ENCODE measurements around the gene C12orf54. TPM values are rescaled to one million over a fixed set of nuclear protein-coding genes. Genes with fewer than 3 reads are reported as not detected.

C12orf54 gene
- total and polyA plus RNA-seq, 2 of the 8 experiments (the other 6 are each of a cell fraction or from before 2014, with no cell fraction given) = not detected

DNA sequence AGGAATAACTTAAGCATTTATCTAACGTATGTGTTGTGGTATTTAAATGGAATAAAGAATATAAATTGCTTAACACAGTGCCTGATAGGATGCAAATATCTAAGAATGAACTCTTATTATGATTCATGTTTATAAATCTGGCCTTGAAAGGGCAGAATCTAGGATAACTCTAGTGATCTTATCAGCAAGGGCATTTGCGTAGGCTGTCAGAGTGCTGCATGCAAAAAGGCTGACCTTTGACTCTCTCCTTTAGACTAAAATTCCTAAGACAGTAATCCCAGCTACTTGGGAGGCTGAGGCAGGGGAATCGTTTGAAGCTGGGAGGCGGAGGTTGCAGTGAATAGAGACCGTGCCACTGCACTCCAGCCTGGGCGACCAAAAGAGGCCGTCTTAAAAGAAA, 41.2 kb upstream of the C12orf54 start:
- Histone ChIP-seq H2AFZ (ENCODE audit: low read length) (no peak overlapping the region), H4K8ac (ENCODE audit: extremely low read depth, insufficient read depth, low read length) (no peak overlapping the region), H3K79me2 (ENCODE audit: control insufficient read depth in 1 of 2, insufficient read depth in 2 of 2, low read length in 2 of 2) (no peaks in the 10 kb centered on the region), H3K4me2 (ENCODE audit: insufficient read depth in 1 of 2, low read depth in 2 of 2, low read length in 2 of 2) (no peak overlapping the region), H2BK12ac (ENCODE audit: low read depth, low read length) (no peak overlapping the region), H3K4ac (replicated peaks; ENCODE audit: insufficient read length, low read depth, low read length) (no peak overlapping the region), H4K91ac (replicated peaks; ENCODE audit: insufficient read length, low read length) (no peak overlapping the region), H3K36me3 (ENCODE audit: control insufficient read depth in 2 of 4, insufficient read depth in 4 of 4, low read length in 3 of 4) (no peaks in the 10 kb centered on the region), H2BK20ac (ENCODE audit: low read length) (no peak overlapping the region), H3K27me3 (replicated peaks in 1 of 4; ENCODE audit: control insufficient read depth in 3 of 4, extremely low read depth in 1 of 4, insufficient read depth in 3 of 4, low read length in 3 of 4) (no peaks in the 10 kb centered on the region), H4K20me1 (replicated peaks in 1 of 2; ENCODE audit: control insufficient read depth in 1 of 2, insufficient read depth in 2 of 2, low read length in 2 of 2) (no peaks in the 10 kb centered on the region), H2BK5ac (ENCODE audit: low read depth, low read length) (no peak overlapping the region), H3K9me3 (ENCODE audit: insufficient read depth in 2 of 2, low read depth in 1 of 2, low read length in 1 of 2) (peaks cover 0 to 4% of the 10 kb centered on the region in 2 experiments; a peak in 1 of 4 replicates), H2AK5ac (ENCODE audit: low read depth, low read length) (no peak overlapping the region), H3K23ac (ENCODE audit: insufficient read length) (no peak overlapping the region), H3K18ac (ENCODE audit: extremely low read depth, low read length) (no peak overlapping the region), H3K56ac (replicated peaks; ENCODE audit: insufficient read length, low read depth, low read length) (no peak overlapping the region), H3K23me2 (ENCODE audit: low read depth, low read length) (no peaks in the 10 kb centered on the region), H2BK120ac (replicated peaks; ENCODE audit: low read depth, low read length) (no peak overlapping the region), H3K4me3 (ENCODE audit: extremely low read depth in 1 of 4, insufficient read depth in 2 of 4, low read depth in 3 of 4, low read length in 4 of 4) (no peak overlapping the region), H3K79me1 (ENCODE audit: low read depth, low read length) (no peaks in the 10 kb centered on the region), H4K5ac (ENCODE audit: insufficient read length, low read depth, low read length) (no peak overlapping the region), H2BK15ac (ENCODE audit: low read length) (no peak overlapping the region), H3K27ac (ENCODE audit: low read depth, low read length) (no peak overlapping the region), H3K9ac (replicated peaks in 1 of 4; ENCODE audit: extremely low read depth in 1 of 4, low read depth in 3 of 4, low read length in 3 of 4) (no peak overlapping the region), H3K14ac (ENCODE audit: insufficient read length) (no peak overlapping the region), H3K4me1 (replicated peaks in 1 of 4; ENCODE audit: control insufficient read depth in 3 of 4, insufficient read depth in 4 of 4, low read length in 3 of 4) (peaks cover 0 to 4% (median 0%) of the 10 kb centered on the region in 4 experiments; a peak in 2 of 7 replicates)
- DNase-seq (ENCODE audit: low read depth in 1 of 2, low spot score in 2 of 2) (no peak), FAIRE-seq (no peak)
- ChIA-PET CTCF (ENCODE audit: partially characterized antibody) (interaction anchor here (1.5 kb wide), 1 partner anchor 14 kb away, joined by 5 read pairs; no protein-coding TSS in a partner anchor), POLR2A (ENCODE audit: partially characterized antibody) (no interaction called here)
- 76% methylated on average over 7 of the region's 7 CpGs; no CpG with 5 or more reads in 1 of the 2 experiments for WGBS, 2 experiments (ENCODE audit: extremely low coverage in 1 of 2, insufficient coverage in 1 of 2, insufficient read length in 1 of 2, insufficient replicate concordance in 2 of 2, low coverage in 1 of 2, low lambda C conversion rate in 2 of 2, missing lambda C conversion rate in 1 of 2)
- TF ChIP-seq, protein P1, sequence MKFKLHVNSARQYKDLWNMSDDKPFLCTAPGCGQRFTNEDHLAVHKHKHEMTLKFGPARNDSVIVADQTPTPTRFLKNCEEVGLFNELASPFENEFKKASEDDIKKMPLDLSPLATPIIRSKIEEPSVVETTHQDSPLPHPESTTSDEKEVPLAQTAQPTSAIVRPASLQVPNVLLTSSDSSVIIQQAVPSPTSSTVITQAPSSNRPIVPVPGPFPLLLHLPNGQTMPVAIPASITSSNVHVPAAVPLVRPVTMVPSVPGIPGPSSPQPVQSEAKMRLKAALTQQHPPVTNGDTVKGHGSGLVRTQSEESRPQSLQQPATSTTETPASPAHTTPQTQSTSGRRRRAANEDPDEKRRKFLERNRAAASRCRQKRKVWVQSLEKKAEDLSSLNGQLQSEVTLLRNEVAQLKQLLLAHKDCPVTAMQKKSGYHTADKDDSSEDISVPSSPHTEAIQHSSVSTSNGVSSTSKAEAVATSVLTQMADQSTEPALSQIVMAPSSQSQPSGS (IDR thresholded peaks at IDR 0.05; ENCODE audit: low read length) = no peak
- TF ChIP-seq TAF1 (IDR thresholded peaks at IDR 0.05; ENCODE audit: low read depth, low read length) = no peak
